Right lobe of liver (tissue), 4 donors: Measurements from ENCODE around the gene FLYWCH1.
"Not testable (repeated sequence)": the region's sequence is repeated elsewhere in the genome, so short reads cannot be mapped to it uniquely, and the experiment has no call there.

ENCODE experiments used
- POLR2A ChIP-seq: fragments of 450-650 bp; IDR thresholded peaks from one replicate; pipeline ENCODE4 v1.6.1; 2017; ENCODE audit warnings: antibody characterized with exemption, mild to moderate bottlenecking
- TF ChIP-seq, protein P1 (sequence below), 4 donors: fragments of 200-600 bp in 3 of 4; fragments of 450-650 bp in 1 of 4; IDR thresholded peaks; one replicate each; pipeline versions ENCODE4 v1.5.1 to v1.8.0; 2016 to 2022; ENCODE audit warnings: antibody characterized with exemption in 4 of 4, mild to moderate bottlenecking in 2 of 4
- donor health status: DM: no; HTN: no; CAD: no.
- donor health status: DM: no; HTN: no; CAD: no.
- donor health status: DM: no; HTN: yes; CAD: no.

DNA sequence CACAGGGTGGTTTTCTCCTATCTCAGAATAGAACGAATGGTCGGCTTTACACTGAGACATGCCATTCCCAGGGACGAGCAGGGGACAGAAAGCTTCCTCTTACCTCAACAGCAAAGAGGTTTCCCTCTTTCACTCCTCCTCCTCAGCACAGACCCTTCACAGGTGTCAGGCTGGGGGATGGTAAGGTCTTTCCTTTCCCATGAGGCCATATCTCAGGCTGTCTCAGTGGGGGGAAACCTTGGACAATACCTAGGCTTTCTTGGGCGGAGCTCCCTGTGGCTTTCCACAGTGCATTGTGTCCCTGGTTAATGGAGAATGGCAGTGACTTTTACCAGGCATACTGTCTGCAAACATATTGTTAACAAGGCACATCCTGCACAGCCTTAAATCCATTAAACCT lies 16.4 kb downstream of the FLYWCH1 start:
- TF ChIP-seq, protein P1, sequence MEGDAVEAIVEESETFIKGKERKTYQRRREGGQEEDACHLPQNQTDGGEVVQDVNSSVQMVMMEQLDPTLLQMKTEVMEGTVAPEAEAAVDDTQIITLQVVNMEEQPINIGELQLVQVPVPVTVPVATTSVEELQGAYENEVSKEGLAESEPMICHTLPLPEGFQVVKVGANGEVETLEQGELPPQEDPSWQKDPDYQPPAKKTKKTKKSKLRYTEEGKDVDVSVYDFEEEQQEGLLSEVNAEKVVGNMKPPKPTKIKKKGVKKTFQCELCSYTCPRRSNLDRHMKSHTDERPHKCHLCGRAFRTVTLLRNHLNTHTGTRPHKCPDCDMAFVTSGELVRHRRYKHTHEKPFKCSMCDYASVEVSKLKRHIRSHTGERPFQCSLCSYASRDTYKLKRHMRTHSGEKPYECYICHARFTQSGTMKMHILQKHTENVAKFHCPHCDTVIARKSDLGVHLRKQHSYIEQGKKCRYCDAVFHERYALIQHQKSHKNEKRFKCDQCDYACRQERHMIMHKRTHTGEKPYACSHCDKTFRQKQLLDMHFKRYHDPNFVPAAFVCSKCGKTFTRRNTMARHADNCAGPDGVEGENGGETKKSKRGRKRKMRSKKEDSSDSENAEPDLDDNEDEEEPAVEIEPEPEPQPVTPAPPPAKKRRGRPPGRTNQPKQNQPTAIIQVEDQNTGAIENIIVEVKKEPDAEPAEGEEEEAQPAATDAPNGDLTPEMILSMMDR (IDR thresholded peaks at IDR 0.05): not testable (repeated sequence)
- TF ChIP-seq POLR2A: not testable (repeated sequence)
